GM23248 (cell line): ENCODE results near the gene GABRR3. TPM values are rescaled to one million over a fixed set of nuclear protein-coding genes. Genes with fewer than 3 reads are reported as not detected.

ENCODE experiments used
- DNase-seq: peaks from one replicate; pipeline ENCODE4 v3.0.0-alpha.2; 2015
- H2AFZ ChIP-seq: fragments of 200-600 bp; sonication (generic); 2 replicates; pipeline ENCODE4 v1.6.1; 2016; ENCODE audit warnings: antibody characterized with exemption
- H3F3A ChIP-seq: fragments of 200-600 bp; sonication (generic); 2 replicates; pipeline ENCODE4 v1.6.1; 2016; ENCODE audit warnings: mild to moderate bottlenecking, antibody characterized with exemption, mixed run types; ENCODE audit not compliant: insufficient read depth
- H3K27ac ChIP-seq: fragments of 200-600 bp; sonication (generic); 2 replicates; pipeline ENCODE4 v1.5.1; 2016; ENCODE audit warnings: mild to moderate bottlenecking
- H3K27me3 ChIP-seq: fragments of 200-600 bp; sonication (generic); replicated peaks from 2 replicates; pipeline ENCODE4 v1.6.1; 2016; ENCODE audit warnings: mild to moderate bottlenecking; ENCODE audit not compliant: insufficient read depth
- H3K36me3 ChIP-seq: fragments of 200-600 bp; sonication (generic); 2 replicates; pipeline ENCODE4 v1.6.1; 2016; ENCODE audit warnings: low read depth, mild to moderate bottlenecking
- H3K4me1 ChIP-seq: fragments of 200-600 bp; sonication (generic); 2 replicates; pipeline ENCODE4 v1.6.1; 2016; ENCODE audit warnings: mild to moderate bottlenecking; ENCODE audit not compliant: insufficient read depth
- H3K4me2 ChIP-seq: fragments of 200-600 bp; sonication (generic); one replicate; pipeline ENCODE4 v1.6.1; 2016; ENCODE audit warnings: mild to moderate bottlenecking; ENCODE audit not compliant: unreplicated experiment
- H3K4me3 ChIP-seq: fragments of 200-600 bp; sonication (generic); 2 replicates; pipeline ENCODE4 v1.5.1; 2016; ENCODE audit warnings: mild to moderate bottlenecking
- H3K79me2 ChIP-seq: fragments of 200-600 bp; sonication (generic); 2 replicates; pipeline ENCODE4 v1.6.1; 2016; ENCODE audit warnings: mild to moderate bottlenecking; ENCODE audit not compliant: insufficient read depth
- H3K9ac ChIP-seq: fragments of 200-600 bp; sonication (generic); 2 replicates; pipeline ENCODE4 v1.6.1; 2016; ENCODE audit warnings: mild to moderate bottlenecking
- H3K9me2 ChIP-seq: fragments of 200-600 bp; sonication (generic); 2 replicates; pipeline ENCODE4 v1.6.1; 2016; ENCODE audit warnings: mixed run types, mild to moderate bottlenecking, moderate library complexity; ENCODE audit not compliant: insufficient read depth
- H3K9me3 ChIP-seq: fragments of 200-600 bp; sonication (generic); one replicate; pipeline ENCODE4 v1.6.1; 2017; ENCODE audit warnings: low read depth
- H4K20me1 ChIP-seq: fragments of 200-600 bp; sonication (generic); 2 replicates; pipeline ENCODE4 v1.6.0; 2016; ENCODE audit not compliant: insufficient read depth
- EZH2 ChIP-seq: fragments of 200-600 bp; sonication (generic); IDR thresholded peaks from 2 replicates; pipeline ENCODE4 v1.6.1; 2018; ENCODE audit warnings: antibody characterized with exemption, mild to moderate bottlenecking; ENCODE audit not compliant: insufficient read depth, poor library complexity, severe bottlenecking
- EZH2phosphoT487 ChIP-seq: fragments of 200-600 bp; sonication (generic); IDR thresholded peaks from 2 replicates; pipeline ENCODE4 v1.6.1; 2018; ENCODE audit warnings: antibody characterized with exemption, moderate library complexity, mild to moderate bottlenecking, low read depth; ENCODE audit not compliant: insufficient read depth
- WGBS, 2 experiments: methylation state at CpG; one replicate each; pipeline ENCODE4 v1.1.6; 2015 to 2017; ENCODE audit warnings: low lambda C conversion rate in 2 of 2, low coverage in 1 of 2; ENCODE audit errors: missing lambda C conversion rate in 2 of 2; 5-methylcytosine and 5-hydroxymethylcytosine counted together
- in situ Hi-C: fragments of 300-500 bp; cut with MboI; formaldehyde crosslinking; loops from 2 replicates; pipeline ENCODE4 v1.15.0; 2020
- polyA plus RNA-seq: library from polyadenylated mRNA; unstranded; fragments of >200 nt; fragmentation: Nextera tagmentation; extraction: Ambion mirVana; gene quantifications from 2 replicates; pipeline ENCODE4 v1.2.1, GENCODE V29; 2016
- total RNA-seq: library from RNA; depleted of rRNA; stranded (reverse); fragments of >200 nt; shearing (Covaris generic); gene quantifications from 2 replicates; pipeline ENCODE4 v1.2.3, GENCODE V29; 2014

GABRR3 gene
- total and polyA plus RNA-seq, 2 experiments from 2014 or later = not detected

DNA sequence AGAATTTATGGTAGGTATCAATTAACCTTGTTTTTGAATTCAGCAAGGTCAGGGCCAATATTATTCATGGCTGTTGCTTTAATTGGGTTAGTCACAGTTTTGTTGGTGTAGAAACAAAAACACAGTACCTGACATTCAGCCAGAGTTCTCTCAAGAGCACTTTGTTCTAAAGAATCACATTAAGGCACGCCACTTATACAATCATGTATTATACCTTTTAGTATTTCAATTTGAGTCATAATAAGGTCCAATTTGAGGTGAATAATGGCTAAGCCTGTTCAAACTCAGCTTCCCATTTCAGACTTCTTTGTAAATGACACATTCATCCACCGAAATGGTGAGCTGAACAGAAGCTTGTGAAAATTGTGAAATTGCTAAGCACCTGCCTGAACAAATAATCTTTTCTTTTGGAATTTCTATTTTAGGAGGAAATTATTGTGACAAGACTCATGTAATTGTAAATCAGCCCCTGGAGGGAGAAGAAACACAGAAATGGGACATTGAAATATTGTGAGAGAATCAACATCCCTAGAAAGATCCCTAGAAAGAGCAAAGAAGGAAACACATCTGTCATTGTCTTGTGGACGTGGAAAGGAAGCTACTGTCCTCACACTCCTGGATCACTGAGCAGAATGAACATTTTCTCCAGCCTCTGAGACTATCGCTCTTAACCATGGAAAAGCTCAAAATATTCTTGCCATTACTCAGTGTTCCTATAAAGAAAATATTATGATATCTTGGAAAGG lies 92.1 kb downstream of the GABRR3 start:
- DNase-seq = no peak
- no peak overlapping the region for H3K4me2 ChIP-seq
- H3K9me2 ChIP-seq = no peaks in the 10 kb centered on the region
- no peak overlapping the region for H2AFZ ChIP-seq
- H3K27me3 ChIP-seq = no peaks in the 10 kb centered on the region
- H3K79me2 ChIP-seq = no peaks in the 10 kb centered on the region
- H3K4me1 ChIP-seq = no peaks in the 10 kb centered on the region
- TF ChIP-seq EZH2phosphoT487 (no peak), EZH2 (no peak)
- in situ Hi-C loops = no loop called here
- H3K4me3 ChIP-seq = no peak overlapping the region
- no peak overlapping the region for H3K9ac ChIP-seq
- H3F3A ChIP-seq = no peaks in the 10 kb centered on the region
- 91 to 94% methylated on average over 4 of the region's 4 CpGs for WGBS, 2 experiments
- no peak overlapping the region for H3K27ac ChIP-seq
- H3K9me3 ChIP-seq = no peaks in the 10 kb centered on the region
- no peaks in the 10 kb centered on the region for H4K20me1 ChIP-seq
- H3K36me3 ChIP-seq = peaks cover 45% of the 10 kb centered on the region

- Histone ChIP-seq H3K27me3 (no peaks in the 10 kb centered on the region), H3K79me2 (no peaks in the 10 kb centered on the region), H4K20me1 (no peaks in the 10 kb centered on the region), H3K4me3 (no peak overlapping the region), H3F3A (no peaks in the 10 kb centered on the region), H3K9me3 (no peaks in the 10 kb centered on the region), H2AFZ (no peak overlapping the region), H3K4me1 (no peaks in the 10 kb centered on the region), H3K36me3 (peaks cover 30% of the 10 kb centered on the region), H3K4me2 (no peak overlapping the region), H3K9ac (no peak overlapping the region), H3K9me2 (no peaks in the 10 kb centered on the region), H3K27ac (no peak overlapping the region)
- whole genome bisulfite sequencing, 2 experiments = 64 to 68% methylated on average over 1 of the region's 1 CpG
- in situ Hi-C loops = no loop called here
- TF ChIP-seq EZH2 (no peak), EZH2phosphoT487 (no peak)
- DNase-seq = no peak
Measured at GRCh38 chr3:97940034-97940433, 95.1 kb downstream of the GABRR3 start.

DNA sequence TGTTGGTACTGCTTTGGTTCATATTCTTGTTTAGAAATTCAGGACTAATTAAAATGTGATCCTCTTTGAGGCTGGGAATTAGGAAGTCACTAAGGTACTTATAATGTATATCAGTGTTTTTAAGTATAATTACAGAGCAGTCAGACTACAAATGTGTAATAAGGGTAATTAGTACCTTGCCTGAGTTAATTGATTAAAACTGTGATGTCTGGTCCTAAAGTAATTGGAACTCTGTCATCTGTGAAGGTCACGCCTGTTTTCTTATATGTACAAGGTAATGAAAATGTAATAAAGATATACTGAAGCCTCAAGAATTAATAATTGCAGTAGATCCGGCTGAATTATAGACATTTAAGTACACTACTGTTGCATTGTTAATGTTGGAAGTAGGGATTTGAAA lies 95.7 kb downstream of the GABRR3 start:
- Histone ChIP-seq H4K20me1 (no peaks in the 10 kb centered on the region), H3K9ac (no peak overlapping the region), H3K4me2 (no peak overlapping the region), H2AFZ (no peak overlapping the region), H3F3A (no peaks in the 10 kb centered on the region), H3K9me3 (no peaks in the 10 kb centered on the region), H3K79me2 (no peaks in the 10 kb centered on the region), H3K36me3 (peaks cover 25% of the 10 kb centered on the region; the same call in 1 of the 2 replicates), H3K4me1 (no peaks in the 10 kb centered on the region), H3K27ac (no peak overlapping the region), H3K27me3 (no peaks in the 10 kb centered on the region), H3K4me3 (no peak overlapping the region), H3K9me2 (no peaks in the 10 kb centered on the region)
- TF ChIP-seq EZH2phosphoT487 (no peak), EZH2 (no peak)
- WGBS, 2 experiments = 98 to 99% methylated on average over 2 of the region's 2 CpGs
- in situ Hi-C loops = no loop called here
- DNase-seq = no peak

DNA sequence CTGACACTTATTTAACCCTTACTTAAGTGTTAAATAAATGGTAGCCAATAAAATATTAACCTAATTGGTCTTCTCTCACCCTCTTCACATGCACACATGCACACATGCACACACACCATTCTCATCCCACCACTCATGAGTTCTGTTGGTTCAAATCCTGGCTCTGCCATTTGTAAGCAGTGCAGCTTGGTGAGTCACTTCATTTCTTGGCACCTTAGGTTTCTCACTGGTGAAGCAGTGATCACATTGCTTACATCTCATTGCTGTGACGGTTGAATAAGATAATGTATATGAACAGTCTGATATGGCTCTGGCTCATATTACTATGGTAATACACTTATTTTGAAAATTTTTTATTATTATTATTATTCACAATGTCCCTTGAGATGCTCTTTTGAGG lies 96.7 kb downstream of the GABRR3 start:
- no peaks in the 10 kb centered on the region for H3K79me2 ChIP-seq
- no peak overlapping the region for H3K9ac ChIP-seq
- H3K27me3 ChIP-seq = no peaks in the 10 kb centered on the region
- H3F3A ChIP-seq = no peaks in the 10 kb centered on the region
- 95 to 100% methylated on average over 1 of the region's 1 CpG for WGBS, 2 experiments
- no peak for TF ChIP-seq EZH2phosphoT487
- TF ChIP-seq EZH2 = no peak
- no peak overlapping the region for H3K4me3 ChIP-seq
- peaks cover 21% of the 10 kb centered on the region; the same call in 1 of the 2 replicates for H3K36me3 ChIP-seq
- H3K4me2 ChIP-seq = no peak overlapping the region
- H4K20me1 ChIP-seq = no peaks in the 10 kb centered on the region
- no peaks in the 10 kb centered on the region for H3K9me3 ChIP-seq
- no peak overlapping the region for H3K27ac ChIP-seq
- in situ Hi-C loops = no loop called here
- no peaks in the 10 kb centered on the region for H3K4me1 ChIP-seq
- no peaks in the 10 kb centered on the region for H3K9me2 ChIP-seq
- no peak overlapping the region for H2AFZ ChIP-seq
- DNase-seq = peak; percentile 15

- Histone ChIP-seq H3F3A (no peaks in the 10 kb centered on the region), H3K9me3 (no peaks in the 10 kb centered on the region), H3K9ac (no peak overlapping the region), H3K36me3 (peaks cover 14% of the 10 kb centered on the region; the same call in 1 of the 2 replicates), H3K4me3 (no peak overlapping the region), H4K20me1 (no peaks in the 10 kb centered on the region), H3K4me2 (no peak overlapping the region), H3K9me2 (no peaks in the 10 kb centered on the region), H3K79me2 (no peaks in the 10 kb centered on the region), H3K27me3 (no peaks in the 10 kb centered on the region), H3K4me1 (no peaks in the 10 kb centered on the region), H2AFZ (no peak overlapping the region), H3K27ac (no peak overlapping the region)
- DNase-seq = no peak
- WGBS, 2 experiments = 95 to 97% methylated on average over 2 of the region's 2 CpGs
- in situ Hi-C loops = no loop called here
- TF ChIP-seq EZH2phosphoT487 (no peak), EZH2 (no peak)
Measured at GRCh38 chr3:97937205-97937604, 97.9 kb downstream of the GABRR3 start.
